ENCODE measurements around the gene ZSCAN4. TPM values are rescaled to one million over a fixed set of nuclear protein-coding genes. Genes with fewer than 3 reads are reported as not detected.

Gene ZSCAN4
- total and polyA plus RNA-seq, 9 of the 15 experiments (the other 6 are each of a cell fraction or from before 2014, with no cell fraction given), result not detected

GRCh38 chr19:57648331-57649003 is 20.3 kb upstream of the ZSCAN4 start:
- ATAC-seq, result no peak
- no peak for DNase-seq (ENCODE audit: extremely low read depth in 1 of 4, low spot score in 3 of 4)
- Histone ChIP-seq H2AFZ (ENCODE audit: low read depth, low read length) (no peak overlapping the region), H3K36me3 (ENCODE audit: control insufficient read depth, insufficient read depth, low read length) (no peaks in the 10 kb centered on the region), H3K4me3 (no peak overlapping the region), H3K9me1 (ENCODE audit: control insufficient read depth, insufficient read depth, low read length) (no peaks in the 10 kb centered on the region), H3K4me1 (replicated peaks in 1 of 2; ENCODE audit: control insufficient read depth in 2 of 2, insufficient read depth in 2 of 2, low read length in 2 of 2) (peaks cover 7 to 10% of the 10 kb centered on the region in 2 experiments; a peak in 3 of 5 replicates), H3K9ac (ENCODE audit: insufficient read depth in 1 of 2, low read depth in 2 of 2, low read length in 2 of 2) (no peak overlapping the region), H3K79me2 (ENCODE audit: control insufficient read depth, insufficient read depth, low read length) (no peaks in the 10 kb centered on the region), H3K27ac (ENCODE audit: extremely low read depth, low read depth, low read length) (no peak overlapping the region), H3K9me3 (replicated peaks; ENCODE audit: control insufficient read depth, insufficient read depth, low read depth, low read length) (peaks cover 2% of the 10 kb centered on the region; the same call in 1 of the 2 replicates), H3K4me2 (ENCODE audit: insufficient read depth, low read length) (no peak overlapping the region), H3K27me3 (ENCODE audit: control insufficient read depth in 2 of 2, insufficient read depth in 2 of 2, low read length in 2 of 2) (no peaks in the 10 kb centered on the region), H4K20me1 (replicated peaks; ENCODE audit: control insufficient read depth, insufficient read depth, low read length) (no peaks in the 10 kb centered on the region)
- FAIRE-seq, result peak; percentile 19
- intact Hi-C loops (cut with micrococcal nuclease), result no loop called here
- WGBS (ENCODE audit: insufficient coverage, low coverage, missing lambda C conversion rate), result 7% methylated on average over 6 of the region's 6 CpGs
- ChIA-PET POLR2A (no interaction called here), CTCF (ENCODE audit: low intra/inter-chr PET ratio) (no interaction called here)
- BruUV-seq (replicated peaks), result no TSS peak
- TF ChIP-seq NFIC (IDR thresholded peaks at IDR 0.05) (peak; percentile 52), KLF10 (CRISPR knock-in tag; IDR thresholded peaks at IDR 0.05) (no peak)
- in situ Hi-C loops (cut with MboI), result no loop called here

GRCh38 chr19:57651654-57651996 is 17.1 kb upstream of the ZSCAN4 start:
- WGBS (ENCODE audit: insufficient coverage, low coverage, missing lambda C conversion rate), result 13% methylated on average over 5 of the region's 6 CpGs
- TF ChIP-seq ATF3 (IDR thresholded peaks at IDR 0.05) (no peak), ATF3 (CRISPR knock-in tag; conservative IDR thresholded peaks at IDR 0.05) (no peak), NFE2 (IDR thresholded peaks at IDR 0.05; ENCODE audit: low read depth) (no peak), CC2D1A (IDR thresholded peaks at IDR 0.05) (no peak), BCL6 (CRISPR knock-in tag; IDR thresholded peaks at IDR 0.05) (no peak), ESRRA (IDR thresholded peaks at IDR 0.05; ENCODE audit: borderline replicate concordance, low read depth) (no peak), ZKSCAN1 (IDR thresholded peaks at IDR 0.05; ENCODE audit: low read depth, low read length) (no peak), ZBTB9 (CRISPR knock-in tag; IDR thresholded peaks at IDR 0.05) (no peak), POLR2AphosphoS2 (IDR thresholded peaks at IDR 0.05; ENCODE audit: low read length) (no peak), PHB2 (IDR thresholded peaks at IDR 0.05; ENCODE audit: low read depth) (no peak), POLR3A (IDR thresholded peaks at IDR 0.05; ENCODE audit: borderline replicate concordance, extremely low read depth, insufficient read depth, insufficient read length) (no peak), COPS2 (conservative IDR thresholded peaks at IDR 0.05) (no peak)
- TF ChIP-seq, protein P1, sequence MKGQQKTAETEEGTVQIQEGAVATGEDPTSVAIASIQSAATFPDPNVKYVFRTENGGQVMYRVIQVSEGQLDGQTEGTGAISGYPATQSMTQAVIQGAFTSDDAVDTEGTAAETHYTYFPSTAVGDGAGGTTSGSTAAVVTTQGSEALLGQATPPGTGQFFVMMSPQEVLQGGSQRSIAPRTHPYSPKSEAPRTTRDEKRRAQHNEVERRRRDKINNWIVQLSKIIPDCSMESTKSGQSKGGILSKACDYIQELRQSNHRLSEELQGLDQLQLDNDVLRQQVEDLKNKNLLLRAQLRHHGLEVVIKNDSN (CRISPR knock-in tag; IDR thresholded peaks at IDR 0.05), result no peak

More at GRCh38 chr19:57651654-57651996, 17.1 kb upstream of the ZSCAN4 start:
- Histone ChIP-seq H3K4me1 (replicated peaks in 1 of 2; ENCODE audit: control insufficient read depth in 2 of 2, insufficient read depth in 2 of 2, low read length in 2 of 2) (peaks cover 7 to 27% of the 10 kb centered on the region in 2 experiments; a peak in 3 of 5 replicates), H3K9ac (ENCODE audit: insufficient read depth in 1 of 2, low read depth in 2 of 2, low read length in 2 of 2) (no peak overlapping the region), H4K20me1 (replicated peaks; ENCODE audit: control insufficient read depth, insufficient read depth, low read length) (no peaks in the 10 kb centered on the region), H3K9me3 (replicated peaks; ENCODE audit: control insufficient read depth, insufficient read depth, low read depth, low read length) (peaks cover 2% of the 10 kb centered on the region; the same call in 1 of the 2 replicates), H3K27me3 (ENCODE audit: control insufficient read depth in 2 of 2, insufficient read depth in 2 of 2, low read length in 2 of 2) (no peaks in the 10 kb centered on the region), H3K27ac (ENCODE audit: extremely low read depth, low read depth, low read length) (no peak overlapping the region), H3K36me3 (ENCODE audit: control insufficient read depth, insufficient read depth, low read length) (no peaks in the 10 kb centered on the region), H3K4me3 (no peak overlapping the region), H3K9me1 (ENCODE audit: control insufficient read depth, insufficient read depth, low read length) (no peaks in the 10 kb centered on the region), H2AFZ (ENCODE audit: low read depth, low read length) (no peak overlapping the region), H3K4me2 (ENCODE audit: insufficient read depth, low read length) (peak overlapping the region; percentile 48), H3K79me2 (ENCODE audit: control insufficient read depth, insufficient read depth, low read length) (no peaks in the 10 kb centered on the region)
- FAIRE-seq (no peak), ATAC-seq (no peak), DNase-seq (ENCODE audit: extremely low read depth in 1 of 4, low spot score in 3 of 4) (no peak)
- in situ Hi-C loops (cut with MboI), result no loop called here
- ChIA-PET CTCF (ENCODE audit: low intra/inter-chr PET ratio) (no interaction called here), POLR2A (interaction anchor here (0.6 kb wide), 1 partner anchor 12 kb away, joined by 3 read pairs; no protein-coding TSS in a partner anchor)
- no TSS peak for BruUV-seq (replicated peaks)
- intact Hi-C loops (cut with micrococcal nuclease), result no loop called here
